CD4-positive, CD25-positive, alpha-beta regulatory T cell (primary cell): ENCODE measurements around the gene P3H3. TPM values are rescaled to one million over a fixed set of nuclear protein-coding genes. Genes with fewer than 3 reads are reported as not detected.

Experiments used
- ATAC-seq, 2 donors: fragments of 150-1000 bp; cut with Tn5 transposase; one replicate each; pipeline ENCODE4 v1.10.0; 2021; ENCODE audit warnings: low read depth in 2 of 2, moderate number of reproducible peaks in 2 of 2, moderate library complexity in 1 of 2
- DNase-seq, 3 donors: peaks; one replicate each; pipeline versions ENCODE4 v3.0.0 to v3.0.0-alpha.2; 2012 to 2022; ENCODE audit warnings: mixed read lengths in 1 of 3
- H3K27ac ChIP-seq: one replicate; pipeline ENCODE4 v1.7.0; 2013; ENCODE audit warnings: mild to moderate bottlenecking, low read length; ENCODE audit not compliant: insufficient read depth, poor library complexity, severe bottlenecking
- H3K27me3 ChIP-seq: one replicate; pipeline ENCODE4 v1.7.0; 2013; ENCODE audit warnings: low read length; ENCODE audit not compliant: control insufficient read depth, insufficient read depth
- H3K36me3 ChIP-seq: one replicate; pipeline ENCODE4 v1.7.0; 2013; ENCODE audit warnings: mild to moderate bottlenecking, low read length, moderate library complexity; ENCODE audit not compliant: control insufficient read depth, insufficient read depth
- H3K4me1 ChIP-seq: 2 replicates; pipeline ENCODE4 v1.7.0; 2013; ENCODE audit warnings: mild to moderate bottlenecking, low read length; ENCODE audit not compliant: insufficient read depth, control insufficient read depth, poor library complexity, severe bottlenecking
- H3K4me3 ChIP-seq: one replicate; pipeline ENCODE4 v1.7.0; 2013; ENCODE audit warnings: low read depth, mild to moderate bottlenecking, low read length, moderate library complexity
- H3K9me3 ChIP-seq, 2 experiments: 1 replicate in 1 of 2; 2 replicates in 1 of 2; pipeline ENCODE4 v1.7.0; 2013; ENCODE audit warnings: low read length in 2 of 2, mild to moderate bottlenecking in 1 of 2, moderate library complexity in 1 of 2; ENCODE audit not compliant: control insufficient read depth in 2 of 2
- H3K27ac Mint-ChIP-seq, 3 donors: one replicate each; pipeline ENCODE4 v1.8.0; 2020 to 2022; ENCODE audit warnings: mild to moderate bottlenecking in 3 of 3, mixed read lengths in 3 of 3, moderate library complexity in 2 of 3
- H3K27me3 Mint-ChIP-seq: one replicate; pipeline ENCODE4 v1.8.0; 2022; ENCODE audit warnings: mild to moderate bottlenecking, mixed read lengths
- H3K36me3 Mint-ChIP-seq: one replicate; pipeline ENCODE4 v1.8.0; 2020; ENCODE audit warnings: mixed read lengths
- H3K4me1 Mint-ChIP-seq, 4 donors: one replicate each; pipeline ENCODE4 v1.8.0; 2020 to 2022; ENCODE audit warnings: mixed read lengths in 4 of 4, mild to moderate bottlenecking in 1 of 4
- H3K4me3 Mint-ChIP-seq, 4 donors: one replicate each; pipeline ENCODE4 v1.8.0; 2020 to 2022; ENCODE audit warnings: mild to moderate bottlenecking in 4 of 4, mixed read lengths in 4 of 4, moderate library complexity in 3 of 4
- H3K9me3 Mint-ChIP-seq, 7 donors: one replicate each; pipeline ENCODE4 v1.8.0; 2020 to 2022; ENCODE audit warnings: mixed read lengths in 7 of 7, mild to moderate bottlenecking in 3 of 7, moderate library complexity in 2 of 7
- polyA plus RNA-seq, 4 donors: library from polyadenylated mRNA; unstranded; fragments of 300-500 nt; fragmentation: Illumina TruSeq; gene quantifications; one replicate each; pipeline ENCODE4 v1.2.3, GENCODE V29; 2021
- total RNA-seq: library from RNA; stranded (reverse); gene quantifications from one replicate; pipeline ENCODE4 v1.2.3, GENCODE V29; 2022

P3H3 gene
- total and polyA plus RNA-seq, 5 donors from 2014 or later = 0.64 to 1.4 (median 1.1) TPM; not detected in 1

DNA sequence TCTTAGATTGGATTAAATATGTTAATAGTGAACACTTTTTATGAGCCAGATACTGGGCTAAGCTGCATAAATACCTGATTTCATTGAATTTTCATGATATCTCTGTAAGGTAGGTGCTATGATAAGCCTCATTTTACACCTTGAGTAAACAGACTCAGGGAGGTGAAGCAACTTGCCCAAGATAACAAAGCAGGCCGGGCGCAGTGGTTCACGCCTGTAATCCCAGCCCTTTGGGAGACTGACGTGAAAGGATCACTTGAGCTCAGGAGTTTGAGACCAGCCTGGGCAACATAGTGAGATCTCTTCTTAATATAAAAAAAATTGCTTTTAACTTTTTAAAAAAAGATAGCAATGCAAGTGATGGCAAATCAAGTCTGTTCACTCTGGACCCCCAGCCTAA is 13.9 kb downstream of the P3H3 start:
- Mint-ChIP-seq H3K27me3 (no peaks in the 10 kb centered on the region), H3K9me3 (no peaks in the 10 kb centered on the region), H3K4me3 (no peak overlapping the region), H3K36me3 (no peaks in the 10 kb centered on the region), H3K4me1 (no peaks in the 10 kb centered on the region), H3K27ac (no peak overlapping the region)
- H3K27ac ChIP-seq = no peak overlapping the region
- ATAC-seq (no peak), DNase-seq (no peak)
- no peaks in the 10 kb centered on the region for H3K27me3 ChIP-seq
- H3K36me3 ChIP-seq = no peaks in the 10 kb centered on the region
- no peaks in the 10 kb centered on the region for H3K4me1 ChIP-seq
- H3K4me3 ChIP-seq = no peak overlapping the region
- no peaks in the 10 kb centered on the region for H3K9me3 ChIP-seq

- H3K27ac Mint-ChIP-seq = peak overlapping the region in 1 of 3 donors; percentile 87
- H3K27me3 Mint-ChIP-seq = no peaks in the 10 kb centered on the region
- no peaks in the 10 kb centered on the region for H3K9me3 Mint-ChIP-seq
- H3K27ac ChIP-seq = no peak overlapping the region
- no peaks in the 10 kb centered on the region for H3K36me3 Mint-ChIP-seq
- H3K27me3 ChIP-seq = no peaks in the 10 kb centered on the region
- H3K4me1 ChIP-seq = no peaks in the 10 kb centered on the region
- no peak for DNase-seq
- no peak for ATAC-seq
- H3K36me3 ChIP-seq = no peaks in the 10 kb centered on the region
- H3K4me3 ChIP-seq = no peak overlapping the region
- no peaks in the 10 kb centered on the region for H3K4me1 Mint-ChIP-seq
- no peak overlapping the region for H3K4me3 Mint-ChIP-seq
- no peaks in the 10 kb centered on the region for H3K9me3 ChIP-seq
Measured at GRCh38 chr12:6843118-6843902, 15.1 kb downstream of the P3H3 start.

DNA sequence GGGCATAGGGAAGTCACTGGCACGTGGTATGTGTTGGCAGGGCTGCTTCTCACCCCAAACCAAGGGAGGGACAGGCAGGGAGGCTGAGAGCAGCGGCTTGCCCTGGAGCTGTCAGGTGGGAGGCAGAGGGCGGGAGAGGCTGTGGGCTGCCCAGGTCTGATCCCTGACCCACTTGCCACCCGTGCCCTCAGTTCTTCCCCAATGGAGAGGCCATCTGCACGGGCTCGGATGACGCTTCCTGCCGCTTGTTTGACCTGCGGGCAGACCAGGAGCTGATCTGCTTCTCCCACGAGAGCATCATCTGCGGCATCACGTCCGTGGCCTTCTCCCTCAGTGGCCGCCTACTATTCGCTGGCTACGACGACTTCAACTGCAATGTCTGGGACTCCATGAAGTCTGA is 17.2 kb downstream of the P3H3 start:
- Histone ChIP-seq H3K27ac (no peak overlapping the region), H3K27me3 (no peaks in the 10 kb centered on the region), H3K9me3 (no peaks in the 10 kb centered on the region), H3K4me3 (no peak overlapping the region), H3K4me1 (no peaks in the 10 kb centered on the region), H3K36me3 (no peaks in the 10 kb centered on the region)
- Mint-ChIP-seq H3K27ac (no peak overlapping the region), H3K9me3 (no peaks in the 10 kb centered on the region), H3K27me3 (no peaks in the 10 kb centered on the region), H3K36me3 (no peaks in the 10 kb centered on the region), H3K4me3 (no peak overlapping the region), H3K4me1 (peaks cover 0 to 6% (median 0%) of the 10 kb centered on the region in 4 donors)
- ATAC-seq (peak in 1 of 2 donors; percentile 26), DNase-seq (no peak)

- Histone ChIP-seq H3K4me1 (peaks cover 6% of the 10 kb centered on the region), H3K9me3 (no peaks in the 10 kb centered on the region), H3K4me3 (no peak overlapping the region), H3K36me3 (no peaks in the 10 kb centered on the region), H3K27ac (no peak overlapping the region), H3K27me3 (no peaks in the 10 kb centered on the region)
- H3K27ac Mint-ChIP-seq = no peak overlapping the region
- H3K36me3 Mint-ChIP-seq = no peaks in the 10 kb centered on the region
- DNase-seq (no peak), ATAC-seq (no peak)
- peaks cover 0 to 12% (median 4%) of the 10 kb centered on the region in 4 donors for H3K4me1 Mint-ChIP-seq
- H3K4me3 Mint-ChIP-seq = no peak overlapping the region
- H3K27me3 Mint-ChIP-seq = no peaks in the 10 kb centered on the region
- H3K9me3 Mint-ChIP-seq = no peaks in the 10 kb centered on the region
Measured at GRCh38 chr12:6846316-6846869, 18.2 kb downstream of the P3H3 start.

GRCh38 chr12:6847676-6848075 is 19.5 kb downstream of the P3H3 start:
- Mint-ChIP-seq H3K27me3 (no peaks in the 10 kb centered on the region), H3K27ac (peak overlapping the region in 2 of 3 donors; percentile 13 to 66)
- no peak for ATAC-seq

GRCh38 chr12:6849427-6849826 is 21.2 kb downstream of the P3H3 start:
- peak overlapping the region in 1 of 4 donors; percentile 13 for H3K4me3 Mint-ChIP-seq
- H3K4me1 ChIP-seq = peaks cover 22% of the 10 kb centered on the region
- H3K9me3 Mint-ChIP-seq = no peaks in the 10 kb centered on the region
- H3K36me3 ChIP-seq = no peaks in the 10 kb centered on the region
- no peak for DNase-seq
- H3K27ac Mint-ChIP-seq = no peak overlapping the region
- no peak for ATAC-seq
- no peaks in the 10 kb centered on the region for H3K27me3 Mint-ChIP-seq
- H3K4me1 Mint-ChIP-seq = peaks cover 0 to 31% (median 14%) of the 10 kb centered on the region in 4 donors
- H3K27ac ChIP-seq = no peak overlapping the region
- H3K4me3 ChIP-seq = no peak overlapping the region
- H3K36me3 Mint-ChIP-seq = peaks cover 4% of the 10 kb centered on the region
- no peaks in the 10 kb centered on the region for H3K27me3 ChIP-seq
- H3K9me3 ChIP-seq = no peaks in the 10 kb centered on the region

More at GRCh38 chr12:6847676-6848075, 19.5 kb downstream of the P3H3 start:
- Histone ChIP-seq H3K9me3 (no peaks in the 10 kb centered on the region), H3K27me3 (no peaks in the 10 kb centered on the region), H3K27ac (no peak overlapping the region), H3K4me3 (no peak overlapping the region), H3K4me1 (peaks cover 7% of the 10 kb centered on the region), H3K36me3 (no peaks in the 10 kb centered on the region)
- no peak for DNase-seq
- peaks cover 0 to 15% (median 4%) of the 10 kb centered on the region in 4 donors for H3K4me1 Mint-ChIP-seq
- no peaks in the 10 kb centered on the region for H3K36me3 Mint-ChIP-seq
- peak overlapping the region in 1 of 4 donors; percentile 24 for H3K4me3 Mint-ChIP-seq
- H3K9me3 Mint-ChIP-seq = no peaks in the 10 kb centered on the region

DNA sequence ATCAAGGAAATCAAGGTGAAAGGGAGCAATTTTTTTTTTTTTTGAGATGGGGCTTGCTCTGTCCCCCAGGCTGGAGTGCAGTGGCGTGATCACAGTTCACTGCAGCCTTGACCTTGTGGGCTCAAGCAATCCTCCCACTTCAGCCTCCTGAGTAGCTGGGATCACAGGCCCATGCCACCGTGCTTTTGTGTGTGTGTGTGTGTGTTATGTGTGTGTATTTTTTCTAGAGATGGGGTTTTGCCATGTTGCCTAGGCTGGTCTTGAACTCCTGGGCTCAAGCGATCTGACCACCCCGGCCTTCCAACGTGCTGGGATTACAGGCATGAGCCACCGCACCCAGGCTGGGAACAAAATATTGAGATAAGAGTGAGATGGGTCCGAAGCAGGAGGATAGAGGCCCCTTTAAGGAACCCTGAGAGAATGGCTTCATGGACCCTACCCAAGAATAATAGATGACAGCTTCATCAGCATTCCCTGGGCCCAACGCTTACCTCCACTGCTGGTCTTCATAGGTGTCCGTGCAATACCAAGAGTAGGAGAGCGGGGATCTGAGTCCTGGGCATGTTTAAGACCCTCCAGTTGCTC is 21.9 kb downstream of the P3H3 start:
- Mint-ChIP-seq H3K27ac (peak overlapping the region in 1 of 3 donors; percentile 39), H3K4me3 (peak overlapping the region in 3 of 4 donors; percentile 33 to 68 (median 46)), H3K4me1 (peaks cover 0 to 38% (median 14%) of the 10 kb centered on the region in 4 donors), H3K36me3 (peaks cover 4% of the 10 kb centered on the region), H3K27me3 (no peaks in the 10 kb centered on the region), H3K9me3 (no peaks in the 10 kb centered on the region)
- DNase-seq (no peak), ATAC-seq (no peak)
- Histone ChIP-seq H3K36me3 (no peaks in the 10 kb centered on the region), H3K27ac (no peak overlapping the region), H3K4me1 (peaks cover 22% of the 10 kb centered on the region), H3K4me3 (no peak overlapping the region), H3K27me3 (no peaks in the 10 kb centered on the region), H3K9me3 (no peaks in the 10 kb centered on the region)
